GM06990 (cell line): ENCODE data around the gene GRID1.

ENCODE experiments used
- DNase-seq: peaks from one replicate; pipeline ENCODE4 v3.0.0-alpha.2; 2011; ENCODE audit not compliant: insufficient read length; ENCODE audit errors: extremely low read depth
- H3K27me3 ChIP-seq: replicated peaks from 2 replicates; pipeline ENCODE4 v1.6.0; 2011; ENCODE audit warnings: low read length; ENCODE audit not compliant: control insufficient read depth, insufficient read depth
- H3K36me3 ChIP-seq: 2 replicates; pipeline ENCODE4 v1.5.1; 2011; ENCODE audit warnings: low read length; ENCODE audit not compliant: control insufficient read depth, insufficient read depth
- H3K4me3 ChIP-seq: replicated peaks from 2 replicates; pipeline ENCODE4 v1.5.1; 2011; ENCODE audit warnings: low read depth, mild to moderate bottlenecking, control low read depth, low read length
- TF ChIP-seq, protein P1 (sequence below): IDR thresholded peaks from 2 replicates; pipeline ENCODE4 v1.5.1; 2011; ENCODE audit warnings: low read length, control low read depth, mild to moderate bottlenecking, inconsistent platforms; ENCODE audit not compliant: insufficient read depth, poor library complexity, severe bottlenecking

GRID1 gene

DNA sequence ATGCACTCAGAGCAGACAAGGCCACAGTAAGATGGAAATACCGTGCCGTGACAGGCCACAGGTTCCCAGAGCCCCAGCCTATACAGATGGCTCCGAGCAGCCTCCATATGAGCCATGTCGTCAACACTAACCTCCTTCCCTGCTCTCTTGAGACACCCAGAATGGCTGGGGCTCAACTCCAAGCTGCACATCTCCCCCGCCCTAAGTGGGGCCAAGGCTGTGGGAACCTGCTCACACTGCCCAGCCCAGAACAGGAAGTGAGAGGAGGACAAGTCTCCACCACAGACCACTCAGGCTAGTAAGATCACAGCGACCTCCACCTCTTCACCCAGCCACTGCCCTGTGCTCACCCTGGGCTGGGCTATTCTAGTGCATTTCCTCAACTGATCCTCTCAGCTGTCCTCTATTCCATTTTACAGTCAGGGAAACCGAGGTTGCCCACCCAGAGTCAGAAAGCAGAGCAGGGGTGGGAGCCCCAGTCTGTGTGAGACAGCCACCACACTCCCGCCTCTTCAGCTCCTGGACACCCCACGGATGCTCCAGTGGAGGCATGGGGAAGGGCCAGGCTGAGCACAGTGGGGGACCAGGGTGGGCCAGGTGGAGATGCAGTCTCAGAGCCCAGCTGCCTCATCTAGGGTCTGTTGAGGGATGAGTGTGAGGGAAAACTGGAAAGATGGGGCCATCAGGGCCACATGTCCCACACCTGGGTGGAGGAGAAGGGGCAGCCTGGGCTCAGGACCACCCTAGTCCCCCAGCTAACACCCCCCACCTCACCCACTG lies 11.6 kb downstream of the GRID1 start:
- TF ChIP-seq, protein P1, sequence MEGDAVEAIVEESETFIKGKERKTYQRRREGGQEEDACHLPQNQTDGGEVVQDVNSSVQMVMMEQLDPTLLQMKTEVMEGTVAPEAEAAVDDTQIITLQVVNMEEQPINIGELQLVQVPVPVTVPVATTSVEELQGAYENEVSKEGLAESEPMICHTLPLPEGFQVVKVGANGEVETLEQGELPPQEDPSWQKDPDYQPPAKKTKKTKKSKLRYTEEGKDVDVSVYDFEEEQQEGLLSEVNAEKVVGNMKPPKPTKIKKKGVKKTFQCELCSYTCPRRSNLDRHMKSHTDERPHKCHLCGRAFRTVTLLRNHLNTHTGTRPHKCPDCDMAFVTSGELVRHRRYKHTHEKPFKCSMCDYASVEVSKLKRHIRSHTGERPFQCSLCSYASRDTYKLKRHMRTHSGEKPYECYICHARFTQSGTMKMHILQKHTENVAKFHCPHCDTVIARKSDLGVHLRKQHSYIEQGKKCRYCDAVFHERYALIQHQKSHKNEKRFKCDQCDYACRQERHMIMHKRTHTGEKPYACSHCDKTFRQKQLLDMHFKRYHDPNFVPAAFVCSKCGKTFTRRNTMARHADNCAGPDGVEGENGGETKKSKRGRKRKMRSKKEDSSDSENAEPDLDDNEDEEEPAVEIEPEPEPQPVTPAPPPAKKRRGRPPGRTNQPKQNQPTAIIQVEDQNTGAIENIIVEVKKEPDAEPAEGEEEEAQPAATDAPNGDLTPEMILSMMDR = no peak
- no peaks in the 10 kb centered on the region; the same call in 1 of the 2 replicates for H3K27me3 ChIP-seq
- DNase-seq = no peak
- H3K36me3 ChIP-seq = no peaks in the 10 kb centered on the region
- no peak overlapping the region for H3K4me3 ChIP-seq

DNA sequence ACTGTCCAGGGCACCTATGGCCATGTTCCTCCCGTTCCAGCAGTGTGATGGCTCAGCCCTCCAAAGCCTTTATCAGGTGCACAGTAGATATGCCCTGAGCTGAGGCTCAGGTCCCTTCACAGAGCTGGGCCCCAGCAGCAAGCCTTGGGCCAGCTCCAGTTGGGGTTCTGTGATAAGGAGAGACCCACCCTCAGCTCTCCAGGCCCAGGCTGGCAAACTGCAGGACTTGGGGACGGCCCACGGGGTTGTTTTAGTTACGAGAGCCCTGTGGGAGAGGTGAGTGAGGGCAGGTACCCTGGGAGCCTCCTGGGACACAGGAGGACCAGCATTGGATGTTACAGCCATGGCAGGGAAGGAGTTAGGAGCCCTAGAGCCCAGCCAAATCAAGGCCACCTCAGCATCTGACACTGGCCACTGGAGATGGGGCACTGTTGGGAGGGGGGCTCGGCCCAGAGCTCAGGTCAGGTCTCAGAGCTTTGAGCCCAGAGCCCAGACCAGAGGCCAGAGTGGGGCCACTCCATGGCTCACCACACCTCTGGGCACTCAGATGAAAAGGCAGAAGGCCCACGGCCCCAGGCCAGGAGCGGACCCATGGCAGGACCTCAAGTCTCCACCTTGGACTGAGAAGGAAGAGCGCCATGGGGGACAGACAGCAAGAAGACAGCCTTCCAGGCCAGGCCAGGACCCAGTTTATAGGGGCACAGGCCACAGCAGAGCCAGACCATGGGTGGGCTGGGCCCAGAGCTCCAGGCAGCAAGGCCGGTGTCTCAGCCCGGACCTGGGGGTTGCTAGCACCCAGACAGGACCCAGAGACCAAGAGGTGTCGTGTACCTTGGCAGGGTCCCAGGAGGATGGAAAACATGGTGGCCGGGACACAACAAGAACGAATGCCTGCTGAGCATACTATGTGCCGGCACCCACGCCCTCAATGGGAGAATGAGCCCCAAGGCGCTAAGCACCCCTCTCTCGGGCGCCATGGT lies 12.8 kb downstream of the GRID1 start:
- TF ChIP-seq, protein P1 = no peak
- no peaks in the 10 kb centered on the region for H3K36me3 ChIP-seq
- no peaks in the 10 kb centered on the region; the same call in 1 of the 2 replicates for H3K27me3 ChIP-seq
- no peak overlapping the region for H3K4me3 ChIP-seq
- no peak for DNase-seq

DNA sequence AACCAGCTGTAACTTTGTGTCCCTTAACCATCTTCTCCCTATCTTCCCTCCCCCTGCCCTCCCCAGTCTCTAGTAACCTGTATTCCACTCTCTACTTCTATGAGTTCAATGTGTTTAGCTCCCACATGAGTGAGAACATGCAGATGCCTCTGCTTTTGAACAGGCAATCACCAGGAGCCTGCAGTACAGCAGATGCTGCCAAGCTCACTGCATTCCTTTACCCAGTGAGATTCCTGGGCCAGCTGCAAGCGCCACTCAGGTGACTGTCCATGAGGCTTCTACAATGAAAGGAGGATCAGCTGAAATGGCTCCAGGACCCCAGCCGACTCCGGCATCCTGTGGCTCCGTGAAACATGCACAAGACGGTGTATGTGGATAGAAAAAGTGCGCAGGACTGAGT lies 15.7 kb downstream of the GRID1 start:
- Histone ChIP-seq H3K36me3 (no peaks in the 10 kb centered on the region), H3K4me3 (no peak overlapping the region), H3K27me3 (no peaks in the 10 kb centered on the region; the same call in 1 of the 2 replicates)
- TF ChIP-seq, protein P1 = no peak
- DNase-seq = no peak

DNA sequence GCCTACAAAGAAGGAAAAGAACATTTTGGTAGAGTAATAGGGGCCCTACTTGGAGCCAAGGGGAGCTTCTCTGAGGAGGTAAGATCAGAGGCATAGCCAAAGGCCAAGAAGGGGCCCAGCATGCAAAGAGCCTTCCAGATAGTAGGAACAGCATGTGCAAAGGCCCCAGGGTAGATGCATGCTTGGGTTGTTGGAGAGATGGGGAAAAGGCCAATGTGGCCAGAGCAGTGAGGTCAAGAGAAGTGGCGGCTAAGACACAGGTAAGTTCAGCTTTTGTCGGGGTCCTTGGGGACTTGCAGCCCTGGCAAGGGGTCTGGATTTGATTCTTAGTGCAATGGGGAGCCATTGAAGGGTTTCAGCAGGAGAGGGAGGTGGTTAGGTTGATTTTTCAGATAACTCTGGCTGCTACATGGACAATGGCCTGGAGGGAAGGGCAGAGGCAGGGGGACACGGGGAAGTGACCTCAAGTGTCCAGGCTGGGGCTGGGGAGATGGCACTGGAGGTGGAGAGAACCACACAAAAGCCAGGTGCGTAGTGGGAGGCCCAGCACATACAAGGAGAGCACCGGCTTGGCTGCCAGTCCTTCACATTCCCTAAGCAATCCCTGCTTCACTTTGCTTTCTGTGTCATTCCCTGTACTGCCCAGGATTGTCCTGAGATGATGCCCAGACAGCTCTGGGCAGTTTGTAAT lies 16.5 kb downstream of the GRID1 start:
- Histone ChIP-seq H3K4me3 (no peak overlapping the region), H3K27me3 (no peaks in the 10 kb centered on the region; the same call in 1 of the 2 replicates), H3K36me3 (no peaks in the 10 kb centered on the region)
- DNase-seq = no peak
- TF ChIP-seq, protein P1 = no peak

DNA sequence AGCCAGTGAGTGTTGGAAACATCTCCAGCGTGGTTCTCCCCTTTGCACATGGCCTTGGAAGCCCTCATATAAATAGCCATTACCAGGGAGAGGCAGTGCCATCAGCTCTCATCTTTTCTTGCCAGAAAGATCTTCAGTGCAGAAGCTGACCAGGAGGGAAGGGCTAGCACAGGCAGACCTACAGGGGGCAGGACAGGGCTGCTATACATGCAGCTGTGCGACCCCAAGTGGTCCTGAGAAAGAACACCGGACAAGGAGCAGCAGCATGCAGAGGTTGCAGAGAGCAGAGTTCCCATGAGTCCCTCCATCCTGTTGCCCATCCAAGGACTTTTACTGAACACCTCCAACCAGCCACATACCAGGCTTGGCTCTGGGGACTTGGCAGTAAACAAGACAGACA lies 17.1 kb downstream of the GRID1 start:
- H3K36me3 ChIP-seq = no peaks in the 10 kb centered on the region
- TF ChIP-seq, protein P1 = peak; percentile 68
- H3K27me3 ChIP-seq = no peaks in the 10 kb centered on the region; the same call in 1 of the 2 replicates
- DNase-seq = no peak
- H3K4me3 ChIP-seq = no peak overlapping the region
